ENCODE measurements around the gene SELP. TPM values are rescaled to one million over a fixed set of nuclear protein-coding genes. Genes with fewer than 3 reads are reported as not detected.

The SELP gene
- total RNA-seq, 1 donor = not detected

DNA sequence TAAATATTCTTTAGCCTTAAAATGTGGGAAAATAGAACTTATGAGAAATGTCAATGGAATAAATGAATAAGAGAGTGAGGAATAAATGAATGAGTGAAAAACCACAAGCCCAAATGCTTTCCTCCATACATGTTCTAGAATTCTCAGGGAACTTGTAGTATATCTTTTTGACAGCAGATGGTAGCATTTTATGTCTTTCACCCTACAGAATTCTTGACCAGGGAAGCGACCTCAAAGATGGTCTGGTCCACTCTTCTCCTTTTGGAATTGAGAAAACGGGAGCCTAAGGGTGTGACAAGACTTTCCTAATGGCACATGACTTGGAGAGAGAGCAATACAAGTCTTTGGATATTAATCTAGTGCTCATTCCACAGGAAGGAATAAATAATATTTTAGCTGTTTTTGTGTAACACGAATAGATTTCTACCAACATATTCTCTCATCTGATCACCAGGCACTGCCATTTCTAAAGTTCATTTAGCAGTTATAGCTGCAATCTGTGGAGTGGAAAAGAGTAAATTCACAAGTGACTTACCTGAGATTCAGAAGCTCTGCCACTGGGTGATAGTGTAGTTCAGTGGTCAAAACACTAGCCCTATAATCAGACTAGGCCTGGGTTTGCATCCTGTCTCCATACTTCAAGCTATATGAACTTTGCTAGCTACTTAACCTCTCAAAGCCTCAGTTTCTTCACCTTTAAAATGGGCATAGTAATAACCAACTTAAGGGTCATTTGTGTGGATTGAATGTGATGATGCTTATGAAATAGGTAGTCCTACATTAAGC is 28.6 kb downstream of the SELP start:
- TF ChIP-seq, protein P1, sequence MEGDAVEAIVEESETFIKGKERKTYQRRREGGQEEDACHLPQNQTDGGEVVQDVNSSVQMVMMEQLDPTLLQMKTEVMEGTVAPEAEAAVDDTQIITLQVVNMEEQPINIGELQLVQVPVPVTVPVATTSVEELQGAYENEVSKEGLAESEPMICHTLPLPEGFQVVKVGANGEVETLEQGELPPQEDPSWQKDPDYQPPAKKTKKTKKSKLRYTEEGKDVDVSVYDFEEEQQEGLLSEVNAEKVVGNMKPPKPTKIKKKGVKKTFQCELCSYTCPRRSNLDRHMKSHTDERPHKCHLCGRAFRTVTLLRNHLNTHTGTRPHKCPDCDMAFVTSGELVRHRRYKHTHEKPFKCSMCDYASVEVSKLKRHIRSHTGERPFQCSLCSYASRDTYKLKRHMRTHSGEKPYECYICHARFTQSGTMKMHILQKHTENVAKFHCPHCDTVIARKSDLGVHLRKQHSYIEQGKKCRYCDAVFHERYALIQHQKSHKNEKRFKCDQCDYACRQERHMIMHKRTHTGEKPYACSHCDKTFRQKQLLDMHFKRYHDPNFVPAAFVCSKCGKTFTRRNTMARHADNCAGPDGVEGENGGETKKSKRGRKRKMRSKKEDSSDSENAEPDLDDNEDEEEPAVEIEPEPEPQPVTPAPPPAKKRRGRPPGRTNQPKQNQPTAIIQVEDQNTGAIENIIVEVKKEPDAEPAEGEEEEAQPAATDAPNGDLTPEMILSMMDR (IDR thresholded peaks at IDR 0.05; ENCODE audit: insufficient read depth, low read depth, low read length) = peak; percentile 27
- peak; percentile 21 for DNase-seq (ENCODE audit: low read depth)
- no peak overlapping the region for H3K4me3 ChIP-seq (ENCODE audit: low read depth, low read length)

DNA sequence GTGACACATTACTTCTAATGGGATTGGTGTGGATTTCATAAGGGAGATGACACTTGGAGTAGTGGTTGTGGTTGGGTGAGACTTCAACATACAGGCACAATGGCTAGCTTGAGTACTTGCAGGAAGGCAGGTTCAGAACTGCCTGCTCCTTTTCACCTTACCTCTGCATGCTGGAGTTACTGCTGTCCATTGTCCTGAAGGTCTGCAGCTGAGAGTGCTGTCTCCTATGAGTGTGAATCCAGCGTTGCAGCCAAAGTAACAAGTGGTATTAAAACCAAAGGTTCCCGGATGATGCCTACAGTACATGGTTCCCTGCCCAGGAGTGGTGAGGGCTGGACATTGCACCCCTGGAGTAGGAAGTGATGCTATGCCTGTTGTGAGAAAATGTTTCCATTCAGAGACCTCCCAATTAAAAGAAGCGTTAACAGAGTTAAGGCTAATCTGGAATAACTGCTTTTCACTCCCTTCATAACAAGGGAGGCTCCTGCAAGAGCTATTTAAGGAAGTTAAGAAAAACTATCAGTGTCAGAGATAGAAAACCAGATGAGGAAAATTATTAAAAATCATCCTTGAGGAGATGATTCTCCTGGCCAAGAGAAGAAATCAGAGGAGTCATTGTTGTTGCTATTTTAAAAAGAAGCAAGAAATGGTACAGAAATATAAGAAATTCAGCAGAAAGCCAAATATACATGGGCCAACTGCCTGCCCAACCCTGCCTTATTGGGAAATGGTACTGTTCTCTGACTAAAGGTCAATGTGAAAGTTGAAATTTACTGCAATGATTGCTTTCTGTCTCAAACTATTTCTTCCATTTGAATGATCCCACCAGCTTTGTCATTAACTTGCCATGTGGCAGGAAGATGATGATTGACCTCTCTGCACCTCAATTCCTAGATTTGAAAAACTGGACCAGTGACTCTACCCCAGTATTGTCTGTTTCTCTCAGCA is 33.9 kb downstream of the SELP start:
- DNase-seq (ENCODE audit: low read depth) = peak; percentile 22
- TF ChIP-seq, protein P1 (IDR thresholded peaks at IDR 0.05; ENCODE audit: insufficient read depth, low read depth, low read length) = no peak
- H3K4me3 ChIP-seq (ENCODE audit: low read depth, low read length) = no peak overlapping the region

DNA sequence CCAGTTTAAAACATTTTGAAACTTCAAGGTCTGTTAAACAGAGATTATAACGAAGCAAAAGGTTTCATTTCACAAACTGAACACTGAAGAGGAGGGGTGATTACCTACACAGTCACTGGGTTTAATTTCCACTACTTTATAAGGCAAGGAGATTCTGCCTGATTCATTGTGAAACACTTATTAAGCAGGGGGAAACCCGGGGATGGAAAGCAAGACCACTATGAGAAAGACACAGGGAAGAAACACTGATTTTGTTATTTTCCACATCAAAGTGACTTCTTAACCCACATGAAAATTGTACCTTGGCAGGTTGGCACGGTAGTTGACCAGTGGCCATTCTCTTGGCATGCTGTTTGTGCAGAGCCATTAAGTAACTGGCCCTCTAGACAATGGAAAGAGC is 35.5 kb downstream of the SELP start:
- TF ChIP-seq, protein P1 (IDR thresholded peaks at IDR 0.05; ENCODE audit: insufficient read depth, low read depth, low read length) = no peak
- no peak overlapping the region for H3K4me3 ChIP-seq (ENCODE audit: low read depth, low read length)
- no peak for DNase-seq (ENCODE audit: low read depth)

DNA sequence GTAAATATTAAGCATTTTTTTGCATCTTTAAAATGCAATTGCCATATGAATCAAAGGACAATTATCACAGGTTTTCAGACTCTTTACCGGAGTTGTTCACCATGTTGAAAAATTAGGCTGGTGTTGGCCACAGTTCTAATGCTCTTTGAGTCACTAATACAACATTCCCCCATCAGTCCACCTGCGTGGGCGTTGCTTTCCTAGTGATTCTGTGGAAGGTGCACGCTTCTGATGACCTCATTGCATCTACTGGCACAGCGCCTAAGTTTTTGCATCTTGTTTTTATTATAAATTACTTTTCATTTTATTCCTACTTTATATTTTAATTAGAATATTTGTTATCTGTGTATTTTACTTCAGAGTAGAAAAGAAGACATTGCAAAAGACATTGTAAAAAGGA is 39.0 kb downstream of the SELP start:
- DNase-seq (ENCODE audit: low read depth) = no peak
- TF ChIP-seq, protein P1 (IDR thresholded peaks at IDR 0.05; ENCODE audit: insufficient read depth, low read depth, low read length) = no peak

DNA sequence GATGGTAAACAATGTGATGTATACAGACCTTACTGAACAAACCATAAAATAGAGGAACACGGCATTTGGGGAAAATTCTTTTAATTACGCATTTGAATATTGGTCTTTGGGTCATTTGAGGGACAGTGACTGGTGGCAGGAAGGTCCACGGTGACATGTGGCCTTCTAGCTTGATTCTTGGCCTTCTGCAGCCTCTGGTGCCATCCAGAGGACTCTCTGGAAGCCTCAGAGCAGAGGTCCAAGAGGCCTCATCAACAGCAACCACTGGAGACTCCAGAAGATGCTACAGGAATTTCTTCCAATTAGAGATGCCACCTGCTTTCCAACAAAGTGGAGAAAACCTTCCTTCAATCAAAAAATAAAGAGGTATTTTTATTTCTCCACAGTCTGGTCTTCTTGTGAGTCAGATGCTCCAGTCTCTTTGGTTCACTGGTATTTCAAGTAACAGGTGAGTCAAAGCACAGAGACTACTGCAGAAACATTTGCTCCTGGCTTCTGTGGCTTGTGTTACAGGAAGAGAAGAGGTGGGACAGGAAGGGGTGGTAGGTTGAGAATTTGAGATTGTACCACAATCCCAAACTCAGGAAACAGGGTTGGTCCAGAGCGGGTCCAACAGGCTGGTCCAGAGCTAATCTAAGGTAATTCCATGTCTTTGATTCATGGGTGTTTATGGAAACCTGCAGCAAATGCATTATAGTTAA is 41.0 kb downstream of the SELP start:
- TF ChIP-seq, protein P1 (IDR thresholded peaks at IDR 0.05; ENCODE audit: insufficient read depth, low read depth, low read length) = no peak
- H3K4me3 ChIP-seq (ENCODE audit: low read depth, low read length) = no peak overlapping the region
- no peak for DNase-seq (ENCODE audit: low read depth)

More for the DNA sequence above, 39.0 kb downstream of the SELP start:
- no peak overlapping the region for H3K4me3 ChIP-seq (ENCODE audit: low read depth, low read length)

DNA sequence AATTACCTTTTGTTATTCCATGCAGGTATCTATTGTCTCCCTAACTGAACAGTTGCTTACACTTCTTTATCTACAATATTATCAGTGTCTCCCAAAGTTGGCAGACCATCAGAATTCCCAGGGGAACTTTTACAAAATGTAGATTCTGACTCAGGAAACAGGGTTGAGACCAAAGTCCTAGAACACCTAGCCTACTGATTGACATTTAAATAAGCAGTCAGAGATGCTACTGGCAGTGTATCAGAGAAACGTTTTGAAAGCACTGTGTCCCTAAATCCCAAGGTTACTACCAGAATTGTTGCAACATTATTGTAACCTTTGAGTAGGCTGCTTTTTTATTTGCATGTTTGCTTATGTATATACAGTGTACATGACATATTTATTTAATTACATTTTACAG is 41.8 kb downstream of the SELP start:
- TF ChIP-seq, protein P1 (IDR thresholded peaks at IDR 0.05; ENCODE audit: insufficient read depth, low read depth, low read length) = no peak
- DNase-seq (ENCODE audit: low read depth) = no peak
- H3K4me3 ChIP-seq (ENCODE audit: low read depth, low read length) = no peak overlapping the region
